Skeletal muscle cell (primary cell): ENCODE results near the gene LILRA2.

Experiments
- DNase-seq: peaks from one replicate; pipeline ENCODE4 v3.0.0-alpha.2; 2010; ENCODE audit warnings: low read depth
- H3K4me3 ChIP-seq: 2 replicates; pipeline ENCODE4 v1.5.1; 2011; ENCODE audit warnings: low read depth, mild to moderate bottlenecking, control low read depth, low read length, moderate library complexity

LILRA2 gene

DNA sequence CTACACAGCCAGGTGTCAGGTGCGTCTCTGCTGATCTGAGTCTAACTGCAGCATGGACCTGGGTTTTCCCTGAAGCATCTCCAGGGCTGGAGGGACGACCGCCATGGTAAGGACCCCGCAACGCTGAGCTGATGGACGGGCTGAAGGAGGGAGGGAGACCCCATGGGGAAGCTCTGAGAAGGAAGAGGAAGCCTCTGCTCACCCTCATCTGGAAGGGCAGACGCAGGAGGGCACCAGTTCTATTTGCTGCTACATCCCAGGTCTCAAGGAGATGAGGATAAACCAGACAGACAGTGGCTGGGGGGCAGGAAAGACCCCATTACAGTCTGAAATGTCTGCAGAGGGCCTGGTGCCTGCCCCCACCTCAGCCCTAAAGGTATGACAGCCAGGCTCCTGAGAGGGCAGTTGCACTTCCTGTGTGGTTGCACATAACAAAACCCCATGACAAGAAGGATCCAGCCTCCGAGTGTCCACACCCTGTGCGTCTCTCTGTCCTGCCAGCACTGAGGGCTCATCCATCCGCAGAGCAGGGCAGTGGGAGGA lies at the start of gene LILRA2:
TSS of gene LILRA2 (plus strand) at position 461 of the 543 bp plus-strand sequence. CDS start 89 bp downstream, outside the sequence.
- DNase-seq: no peak
- H3K4me3 ChIP-seq: no peak within 1 kb of the TSS

DNA sequence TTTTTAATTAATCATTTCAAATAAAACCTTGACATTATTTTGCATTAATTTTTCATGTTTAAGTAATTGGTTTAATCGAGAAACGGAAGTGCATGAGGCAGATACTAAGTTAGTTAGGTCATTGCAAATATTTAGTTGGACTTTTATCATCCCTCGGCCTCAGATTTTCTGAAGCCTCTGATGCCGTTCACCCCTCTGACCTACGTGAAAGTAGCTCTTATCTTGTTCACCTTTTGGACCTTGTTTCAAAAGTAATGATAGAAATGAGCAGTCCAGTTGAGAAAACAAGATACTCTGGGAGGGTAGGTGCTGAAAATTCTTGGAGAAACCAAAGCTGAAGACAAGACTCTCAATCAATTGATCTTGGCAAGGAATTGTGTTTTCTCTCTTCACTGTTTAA lies 48.0 kb upstream of the LILRA2 start:
- no peak for DNase-seq
- no peak overlapping the region for H3K4me3 ChIP-seq

DNA sequence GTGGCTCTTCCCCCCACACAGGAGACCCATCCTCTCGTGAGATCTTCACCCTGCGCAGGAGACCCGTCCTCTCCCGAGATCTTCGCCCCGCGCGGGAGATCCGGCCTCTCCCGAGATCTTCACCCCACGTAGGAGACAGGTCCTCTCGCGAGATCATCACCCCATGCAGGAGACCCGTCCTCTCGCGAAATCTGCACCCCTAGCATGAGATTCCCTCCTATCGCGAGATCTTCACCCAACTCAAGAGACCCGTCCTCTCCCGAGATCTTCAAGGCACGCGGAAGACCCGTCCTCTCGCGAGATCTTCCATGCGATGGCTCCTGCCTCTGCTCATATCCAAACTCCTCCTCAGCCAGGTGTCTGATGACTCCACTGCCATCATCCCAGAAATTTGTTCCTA lies 46.6 kb upstream of the LILRA2 start:
- no peak for DNase-seq
- no peak overlapping the region for H3K4me3 ChIP-seq

DNA sequence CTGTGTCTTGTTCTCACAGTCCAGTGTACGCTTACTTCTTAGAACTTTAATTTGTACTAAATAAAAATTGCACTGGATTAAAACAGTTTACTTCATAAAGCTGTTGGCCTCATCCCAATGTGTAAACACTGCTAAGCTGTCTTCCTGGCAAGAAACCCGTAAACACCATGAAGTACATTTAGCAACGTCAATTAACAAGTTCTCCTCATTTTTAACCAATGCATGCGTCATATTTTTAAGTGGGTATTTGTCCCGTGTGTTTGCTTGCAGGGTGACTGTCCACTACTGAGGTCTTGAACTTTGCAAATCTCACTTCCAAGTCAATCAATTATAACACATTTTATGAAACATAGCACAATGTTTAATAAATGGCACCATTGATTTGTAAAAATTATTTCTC lies 42.7 kb upstream of the LILRA2 start:
- H3K4me3 ChIP-seq: no peak overlapping the region
- DNase-seq: no peak

DNA sequence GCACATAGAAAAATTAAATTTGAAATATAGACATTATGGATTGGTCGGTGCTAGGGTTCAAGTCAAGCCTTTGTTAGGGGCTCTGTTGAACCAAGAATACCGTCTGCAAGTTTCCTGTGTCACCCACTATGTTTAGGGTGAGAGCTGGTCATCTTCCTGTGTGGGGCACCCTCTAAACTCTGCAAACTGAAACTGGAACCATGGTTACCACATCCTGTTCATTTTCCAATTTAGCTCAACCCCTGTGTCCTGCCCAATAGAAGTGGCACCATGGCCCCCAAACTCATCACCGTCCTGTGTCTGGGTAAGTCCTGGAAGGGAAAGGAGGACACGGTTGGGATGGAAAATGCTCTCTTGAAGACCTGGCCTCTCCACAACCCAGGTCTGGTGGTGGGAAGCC lies 41.1 kb upstream of the LILRA2 start:
- no peak overlapping the region for H3K4me3 ChIP-seq
- no peak for DNase-seq

DNA sequence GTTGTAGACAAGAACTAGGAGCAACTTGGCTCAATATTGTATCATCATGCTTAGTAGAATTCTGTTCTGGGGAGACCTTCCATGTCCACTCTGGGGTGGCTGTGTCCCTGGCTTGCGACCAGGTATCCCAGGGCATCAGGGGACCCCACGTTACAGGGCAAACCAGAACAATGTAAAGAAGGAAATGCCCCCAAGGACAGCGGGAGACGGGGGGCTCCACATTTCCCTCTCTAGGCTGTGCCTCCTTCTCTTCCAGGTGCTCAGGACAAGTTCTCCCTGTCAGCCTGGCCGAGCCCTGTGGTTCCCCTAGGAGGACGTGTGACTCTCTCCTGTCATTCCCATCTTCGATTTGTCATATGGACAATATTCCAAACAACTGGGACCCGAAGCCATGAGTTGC lies 40.1 kb upstream of the LILRA2 start:
- no peak overlapping the region for H3K4me3 ChIP-seq
- no peak for DNase-seq

DNA sequence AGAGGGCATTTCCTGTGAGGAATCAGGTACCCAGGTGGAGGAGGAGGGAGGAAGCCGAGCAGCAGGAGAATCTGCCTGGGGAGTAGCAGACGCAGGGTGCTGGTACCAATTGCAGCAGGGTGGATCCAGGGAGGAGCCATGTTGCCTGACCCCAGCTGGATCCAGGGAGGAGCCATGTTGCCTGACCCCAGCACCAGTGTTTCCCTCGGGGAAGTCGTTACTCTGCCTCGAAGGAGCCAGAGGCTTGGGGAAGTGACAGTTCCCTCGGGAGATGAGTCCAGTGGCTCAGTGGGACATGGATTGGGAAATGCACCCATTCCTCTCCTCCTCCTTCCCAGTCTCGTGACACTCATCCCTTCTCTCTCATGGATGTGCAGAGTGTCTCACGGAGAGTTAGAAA lies 39.4 kb upstream of the LILRA2 start:
- DNase-seq: no peak
- H3K4me3 ChIP-seq: no peak overlapping the region

DNA sequence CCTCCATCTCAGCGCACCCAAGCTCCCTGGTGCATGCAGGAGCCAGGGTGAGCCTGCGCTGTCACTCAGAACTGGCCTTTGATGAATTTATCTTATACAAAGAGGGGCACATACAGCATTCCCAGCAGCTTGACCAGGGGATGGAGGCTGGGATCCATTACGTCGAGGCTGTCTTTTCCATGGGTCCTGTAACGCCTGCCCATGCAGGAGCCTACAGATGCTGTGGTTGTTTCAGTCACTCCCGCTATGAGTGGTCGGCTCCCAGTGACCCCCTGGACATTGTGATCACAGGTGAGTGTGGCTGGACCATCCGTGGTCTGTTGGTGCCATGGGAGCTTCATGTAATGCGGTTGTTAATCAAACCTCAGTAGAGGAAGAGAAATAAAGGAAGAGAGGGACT lies 38.0 kb upstream of the LILRA2 start:
- H3K4me3 ChIP-seq: no peak overlapping the region
- no peak for DNase-seq

DNA sequence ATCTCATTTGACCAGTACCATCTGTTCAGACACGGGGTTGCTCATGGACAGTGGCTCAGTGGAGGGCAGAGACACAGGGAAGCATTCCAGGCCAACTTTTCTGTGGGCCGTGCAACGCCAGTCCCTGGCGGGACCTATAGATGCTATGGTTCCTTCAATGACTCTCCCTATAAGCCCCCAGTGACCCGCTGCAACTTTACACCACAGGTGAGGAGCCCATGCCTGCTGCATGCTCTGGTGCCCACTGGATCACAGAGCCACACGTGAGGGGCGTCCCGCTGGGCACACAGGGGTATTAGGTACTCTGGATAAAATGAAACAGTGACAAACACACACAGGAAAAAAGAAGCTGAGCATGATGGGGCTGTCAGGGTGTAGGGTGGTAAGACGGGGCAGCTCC lies 36.6 kb upstream of the LILRA2 start:
- DNase-seq: no peak
- H3K4me3 ChIP-seq: no peak overlapping the region

DNA sequence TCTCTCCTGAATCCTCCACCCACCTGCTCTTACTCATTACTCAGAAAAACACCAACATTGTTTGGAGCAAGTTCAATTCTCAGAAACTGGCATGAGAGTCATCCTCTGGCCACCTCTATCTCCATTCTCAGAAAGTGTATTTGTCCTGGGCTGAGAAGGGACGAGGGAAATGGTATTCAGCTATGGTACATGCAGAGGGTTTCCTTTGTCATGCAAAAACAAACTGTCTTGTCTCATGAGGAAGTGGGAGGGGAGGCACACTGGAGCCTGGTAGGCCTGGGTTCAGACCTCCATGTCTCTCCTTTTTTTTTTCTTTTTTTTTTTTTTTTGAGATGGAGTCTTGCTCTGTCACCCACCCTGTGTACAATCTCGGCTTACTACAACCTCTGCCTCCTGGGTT lies 31.9 kb upstream of the LILRA2 start:
- no peak overlapping the region for H3K4me3 ChIP-seq
- no peak for DNase-seq

DNA sequence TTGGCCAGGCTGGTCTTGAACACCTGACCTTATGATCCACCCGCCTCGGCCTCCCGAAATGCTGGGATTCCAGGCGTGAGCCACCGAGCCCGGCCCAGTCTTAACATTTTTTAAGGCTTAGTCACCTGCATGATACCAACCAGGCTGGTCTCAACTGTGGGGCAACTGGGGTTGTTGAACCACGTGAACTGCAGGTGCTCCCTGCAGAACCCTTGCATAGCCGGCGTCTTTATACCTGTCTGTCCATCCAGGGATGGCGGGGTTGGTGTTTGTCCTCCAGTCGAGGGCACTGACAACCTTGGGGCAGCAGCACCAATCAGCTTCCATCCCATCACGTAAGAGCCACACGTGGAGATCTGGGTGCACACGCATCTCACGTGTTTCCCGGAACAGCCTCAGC lies 24.8 kb upstream of the LILRA2 start:
- DNase-seq: no peak
- no peak overlapping the region for H3K4me3 ChIP-seq

DNA sequence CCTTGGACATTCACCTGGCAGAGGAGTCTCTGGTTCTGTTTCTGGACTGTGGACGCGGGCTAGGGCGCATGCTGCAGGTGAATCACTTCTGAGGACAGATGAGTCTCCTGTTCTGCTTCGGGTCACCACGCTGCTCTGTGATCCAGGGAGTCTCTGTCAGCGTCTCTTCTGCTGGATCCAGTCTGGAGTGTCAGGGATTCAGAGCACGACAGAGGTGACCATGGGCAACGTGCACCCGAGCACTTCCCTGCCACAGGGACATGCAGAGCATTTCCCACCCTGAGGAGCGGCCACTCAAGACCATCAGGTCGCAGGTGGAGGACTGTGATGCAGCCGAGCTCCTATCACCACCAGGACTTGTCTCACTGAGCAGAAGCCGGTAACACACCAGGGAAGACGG lies 24.4 kb upstream of the LILRA2 start:
- DNase-seq: no peak

DNA sequence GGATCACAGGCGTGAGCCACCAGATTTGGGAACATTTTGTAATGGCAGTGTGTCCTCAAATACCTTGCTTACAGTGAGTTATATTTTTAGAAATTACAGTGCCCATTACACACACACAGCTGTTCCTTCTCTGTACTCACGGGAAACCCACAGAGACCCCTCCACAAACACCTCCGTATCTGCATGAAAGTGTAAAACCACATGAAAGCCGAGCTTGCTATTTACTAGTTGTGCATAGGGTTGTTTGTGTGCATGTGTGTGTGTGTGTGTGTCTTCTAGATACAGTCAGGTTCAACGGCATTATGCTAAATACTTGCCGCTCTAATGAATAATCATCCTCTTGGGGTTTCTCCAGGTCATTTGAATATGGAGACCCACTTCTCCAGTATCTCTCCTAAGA lies 22.3 kb upstream of the LILRA2 start:
- no peak overlapping the region for H3K4me3 ChIP-seq
- no peak for DNase-seq

More for the DNA sequence above, 24.4 kb upstream of the LILRA2 start:
- no peak overlapping the region for H3K4me3 ChIP-seq

DNA sequence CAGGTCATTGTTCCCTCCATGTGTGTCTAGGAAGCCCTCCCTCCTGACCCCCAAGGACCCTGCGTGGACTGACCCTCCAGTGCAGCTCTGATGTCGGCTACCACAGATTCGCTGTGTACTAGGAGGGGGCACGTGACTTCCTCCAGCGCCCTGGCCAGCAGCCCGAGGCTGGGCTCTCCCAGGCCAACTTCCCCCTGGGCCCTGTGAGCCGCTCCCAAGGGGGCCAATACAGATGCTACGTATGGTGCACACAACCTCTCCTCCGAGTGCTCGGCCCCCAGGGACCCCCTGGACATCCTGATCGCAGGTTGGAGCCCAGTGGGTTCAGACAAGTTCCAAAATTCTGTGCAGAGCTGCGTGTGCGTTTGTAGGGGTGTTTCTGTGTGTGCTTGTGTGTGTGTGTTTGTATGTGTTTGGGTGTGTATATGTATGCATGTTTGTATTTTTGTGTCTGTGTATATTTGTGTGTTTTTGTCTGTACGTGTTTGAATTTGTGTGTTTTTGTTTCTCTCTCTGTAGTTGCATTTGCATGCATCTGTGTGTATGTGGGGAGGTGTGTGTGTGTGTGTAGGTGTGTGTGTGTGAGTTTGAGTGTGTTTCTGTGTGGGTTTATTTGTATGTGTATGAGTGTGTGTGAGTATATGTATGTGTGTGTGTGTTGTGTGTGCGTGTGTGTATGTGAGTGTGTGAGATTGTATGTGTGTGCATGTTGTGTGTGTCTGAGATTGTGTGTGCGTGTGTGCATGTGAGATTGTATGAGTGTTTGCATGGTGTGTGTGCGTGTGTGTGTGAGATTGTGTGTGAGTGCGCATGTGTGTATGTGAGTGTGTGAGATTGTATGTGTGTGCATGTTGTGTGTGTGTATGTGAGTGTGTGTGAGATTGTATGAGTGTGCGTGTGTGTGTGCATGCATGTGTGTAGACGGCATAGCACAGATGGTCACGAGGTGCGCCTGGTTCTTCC lies 21.4 kb upstream of the LILRA2 start:
- no peak for DNase-seq
- H3K4me3 ChIP-seq: no peak overlapping the region

DNA sequence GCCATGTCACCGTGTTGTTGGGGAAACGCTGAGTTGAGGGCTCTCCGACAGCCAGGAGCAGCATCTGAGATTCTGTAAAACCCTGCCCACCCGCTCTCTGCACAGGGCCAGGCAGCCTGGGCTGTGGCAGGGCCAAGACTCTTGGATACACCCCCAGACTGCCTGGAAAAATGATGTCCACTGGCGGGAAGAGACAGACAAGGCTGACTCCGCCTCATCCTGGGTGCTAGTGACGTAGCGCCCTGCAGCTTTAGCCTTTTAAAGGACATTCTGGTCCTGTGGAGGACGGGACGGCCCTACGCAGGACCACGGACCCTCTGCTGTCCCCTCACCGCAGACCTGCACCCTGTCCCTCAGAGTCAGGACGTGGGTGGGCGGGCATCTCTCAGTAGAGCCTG lies 20.7 kb upstream of the LILRA2 start:
- H3K4me3 ChIP-seq: no peak overlapping the region
- DNase-seq: no peak

DNA sequence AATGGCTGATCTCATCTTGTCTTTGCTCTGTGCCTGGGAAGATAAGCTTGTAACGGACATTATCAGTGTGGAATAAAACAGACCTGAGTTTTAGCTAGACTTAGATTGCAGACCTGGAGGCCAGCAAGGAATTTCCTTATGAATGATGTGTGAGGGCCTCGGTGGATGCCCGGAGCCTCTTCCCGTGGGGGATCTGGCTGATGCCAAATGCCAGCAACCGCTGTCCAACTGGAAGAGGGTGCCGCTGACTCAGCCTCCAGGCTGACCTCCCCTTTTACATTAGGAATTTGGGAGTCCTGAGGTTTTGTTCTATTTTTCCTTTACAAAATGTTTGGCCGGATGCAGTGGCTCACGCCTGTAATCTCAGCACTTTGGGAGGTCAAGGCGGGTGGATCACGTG lies 19.6 kb upstream of the LILRA2 start:
- no peak for DNase-seq
- H3K4me3 ChIP-seq: no peak overlapping the region

DNA sequence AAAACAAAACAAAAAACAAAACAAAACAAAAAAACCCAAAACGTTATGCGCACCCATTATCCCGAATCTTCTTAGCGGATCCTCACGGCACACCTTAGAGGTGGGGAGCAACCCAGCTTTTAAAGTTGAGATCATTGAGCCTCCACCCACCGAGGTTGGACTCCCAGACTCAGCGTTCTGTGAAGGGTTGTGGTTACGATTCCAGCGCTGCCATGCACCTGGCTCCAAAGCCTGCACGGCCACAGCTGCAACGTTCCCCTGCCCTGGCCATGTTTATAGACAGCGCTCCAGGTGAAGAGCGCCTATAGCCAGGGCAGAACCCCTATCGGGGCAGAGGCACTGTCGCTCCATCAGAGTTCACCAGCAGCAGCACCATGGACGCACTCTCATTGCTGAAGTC lies 18.7 kb upstream of the LILRA2 start:
- DNase-seq: no peak
- no peak overlapping the region for H3K4me3 ChIP-seq

DNA sequence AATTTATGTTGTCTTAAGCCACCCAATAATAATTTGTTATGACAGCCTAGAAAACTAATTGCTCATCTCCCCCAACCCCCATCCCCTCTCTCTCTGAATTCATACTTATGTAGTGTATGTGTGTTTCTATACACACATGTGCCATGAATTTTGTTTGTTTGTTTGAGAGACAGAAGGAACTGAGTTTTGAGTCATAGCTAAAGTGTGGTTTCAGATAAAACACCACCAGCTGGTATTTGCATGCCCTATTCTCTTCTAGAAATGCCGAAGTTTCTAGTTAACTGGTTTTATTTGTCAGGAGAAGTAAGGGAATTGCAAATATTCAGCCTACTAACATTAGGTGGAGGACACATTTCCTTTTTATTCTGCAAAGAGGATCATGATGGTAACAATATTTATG lies 17.4 kb upstream of the LILRA2 start:
- no peak overlapping the region for H3K4me3 ChIP-seq
- no peak for DNase-seq

DNA sequence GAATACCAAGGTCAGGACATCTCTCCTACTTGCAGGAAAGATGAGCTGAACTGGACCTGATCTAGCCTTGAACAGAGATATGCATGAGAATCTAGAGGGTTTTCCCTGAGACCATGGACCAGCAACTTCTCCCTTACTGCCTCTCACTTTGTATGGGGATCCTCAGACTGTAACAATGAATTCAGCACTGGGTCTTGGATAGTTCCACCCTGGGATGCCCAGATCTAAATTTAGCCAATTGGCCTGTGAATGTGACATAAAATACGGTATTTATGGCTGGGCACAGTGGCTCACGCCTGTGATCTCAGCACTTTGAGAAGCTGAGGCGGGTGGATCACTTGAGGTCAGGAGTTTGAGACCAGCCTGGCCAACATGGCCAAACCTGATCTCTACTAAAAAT lies 15.3 kb upstream of the LILRA2 start:
- DNase-seq: no peak
- H3K4me3 ChIP-seq: no peak overlapping the region

DNA sequence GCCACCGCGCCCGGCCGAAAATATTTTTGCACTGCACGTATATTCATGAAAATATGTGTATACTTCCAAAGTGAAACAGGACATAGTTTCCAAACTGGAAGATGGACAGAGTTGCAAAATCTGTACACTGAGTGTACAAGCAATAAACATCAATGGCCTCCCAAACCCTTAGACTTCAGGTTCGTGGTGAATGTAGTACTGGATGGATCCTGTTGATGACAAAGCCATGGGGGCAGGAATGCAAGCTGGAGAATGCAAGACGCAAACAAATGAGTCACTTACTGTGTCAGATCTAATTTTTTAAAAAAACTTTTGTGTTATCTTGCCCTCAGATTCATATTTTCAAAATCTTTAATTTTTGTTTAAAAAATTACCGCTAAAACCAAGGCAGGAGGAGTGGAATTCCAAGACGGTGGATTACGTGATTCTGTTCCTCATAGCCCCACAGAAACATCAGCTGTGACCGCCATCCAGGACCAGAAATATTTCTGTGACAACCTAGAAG lies 12.7 kb upstream of the LILRA2 start:
- H3K4me3 ChIP-seq: no peak overlapping the region
- no peak for DNase-seq

DNA sequence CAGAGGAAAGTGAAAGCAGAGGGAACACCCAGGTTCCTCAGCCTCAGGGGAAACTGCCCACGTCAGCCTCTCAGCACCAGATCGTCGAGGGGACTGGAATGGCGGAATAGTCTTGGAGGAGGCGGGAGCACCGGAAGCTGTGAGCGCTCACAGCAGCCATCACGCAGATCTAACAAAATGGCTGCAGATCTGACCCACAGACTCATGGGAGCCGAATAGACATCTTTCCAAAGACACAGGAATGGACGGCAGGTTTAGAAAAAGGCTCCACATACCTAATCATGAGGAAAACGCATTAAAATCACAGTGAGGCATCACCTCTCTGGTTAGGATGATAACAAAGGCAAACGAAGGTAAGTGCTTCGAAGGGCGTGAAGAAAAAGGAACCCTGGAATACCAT lies 11.8 kb upstream of the LILRA2 start:
- DNase-seq: no peak
- no peak overlapping the region for H3K4me3 ChIP-seq
